NCI-H2171 (cell line): Measurements from ENCODE around the gene ZNF195.
"Not testable (repeated sequence)": the region's sequence is repeated elsewhere in the genome, so short reads cannot be mapped to it uniquely, and the experiment has no call there.

ENCODE experiments used
- DNase-seq: peaks from one replicate; lab custom pipeline; 2025; lab: John Stamatoyannopoulos, UW

The ZNF195 gene

GRCh38 chr11:3378426-3379423 is at the start of gene ZNF195:
Gene ZNF195 (minus strand): TSS chr11:3379146. CDS start chr11:3379040, 106 bp downstream.
- DNase-seq: peak; percentile 90

- not testable (repeated sequence) for DNase-seq
These were observed 49.1 kb upstream of the ZNF195 start for GRCh38 chr11:3428076-3428475.

GRCh38 chr11:3426541-3426940 is 47.6 kb upstream of the ZNF195 start:
- DNase-seq: not testable (repeated sequence)

- not testable (repeated sequence) for DNase-seq
These were observed 45.0 kb upstream of the ZNF195 start for GRCh38 chr11:3423928-3424327.

GRCh38 chr11:3423138-3423731 is 44.3 kb upstream of the ZNF195 start:
- not testable (repeated sequence) for DNase-seq

- DNase-seq: peak; percentile 87
These were observed 43.6 kb upstream of the ZNF195 start for GRCh38 chr11:3422380-3423137.

- DNase-seq: not testable (repeated sequence)
These were observed 42.8 kb upstream of the ZNF195 start for GRCh38 chr11:3421608-3422379.

- not testable (repeated sequence) for DNase-seq
These were observed 41.5 kb upstream of the ZNF195 start for GRCh38 chr11:3420281-3421042.

GRCh38 chr11:3419496-3419895 is 40.5 kb upstream of the ZNF195 start:
- DNase-seq: not testable (repeated sequence)

GRCh38 chr11:3417047-3417446 is 38.1 kb upstream of the ZNF195 start:
- DNase-seq: not testable (repeated sequence)

- not testable (repeated sequence) for DNase-seq
These were observed 36.4 kb upstream of the ZNF195 start for GRCh38 chr11:3415301-3415700.

GRCh38 chr11:3413666-3414065 is 34.7 kb upstream of the ZNF195 start:
- not testable (repeated sequence) for DNase-seq

GRCh38 chr11:3412837-3413236 is 33.9 kb upstream of the ZNF195 start:
- no peak for DNase-seq

- DNase-seq: not testable (repeated sequence)
These were observed 29.8 kb upstream of the ZNF195 start for GRCh38 chr11:3408722-3409121.

GRCh38 chr11:3408058-3408605 is 29.2 kb upstream of the ZNF195 start:
- not testable (repeated sequence) for DNase-seq

GRCh38 chr11:3406937-3407336 is 28.0 kb upstream of the ZNF195 start:
- not testable (repeated sequence) for DNase-seq

GRCh38 chr11:3406223-3406875 is 27.4 kb upstream of the ZNF195 start:
- DNase-seq: not testable (repeated sequence)

- DNase-seq: not testable (repeated sequence)
These were observed 25.4 kb upstream of the ZNF195 start for GRCh38 chr11:3404076-3404925.

GRCh38 chr11:3402861-3403250 is 23.9 kb upstream of the ZNF195 start:
- DNase-seq: not testable (repeated sequence)
